Testis (tissue), 3 donors: Measurements from ENCODE around the gene FBXL19. TPM values are rescaled to one million over a fixed set of nuclear protein-coding genes. Genes with fewer than 3 reads are reported as not detected.

Experiments used
- DNase-seq: peaks from one replicate; pipeline ENCODE4 v3.0.0-alpha.2; 2019
- H3K27ac ChIP-seq, 2 donors: fragments of 200-600 bp; sonication (generic); one replicate each; pipeline ENCODE4 v1.5.1; 2019
- H3K27me3 ChIP-seq: fragments of 200-600 bp; sonication (generic); one replicate; pipeline ENCODE4 v1.5.1; 2019
- H3K36me3 ChIP-seq: fragments of 200-600 bp; sonication (generic); one replicate; pipeline ENCODE4 v1.5.1; 2017; ENCODE audit warnings: low read depth; ENCODE audit errors: missing control alignments
- H3K4me1 ChIP-seq: fragments of 200-600 bp; sonication (generic); one replicate; pipeline ENCODE4 v1.5.1; 2019
- H3K4me3 ChIP-seq, 2 donors: fragments of 200-600 bp; sonication (generic); one replicate each; pipeline ENCODE4 v1.5.1; 2017 to 2019
- H3K9me3 ChIP-seq: fragments of 200-600 bp; sonication (generic); one replicate; pipeline ENCODE4 v1.5.1; 2017
- POLR2A ChIP-seq: fragments of 450-650 bp; IDR thresholded peaks from one replicate; pipeline ENCODE4 v1.6.1; 2017; ENCODE audit warnings: antibody characterized with exemption, mild to moderate bottlenecking, moderate library complexity
- WGBS, 2 donors: methylation state at CpG; one replicate each; pipeline ENCODE4 v1.1.5; 2018; 5-methylcytosine and 5-hydroxymethylcytosine counted together
- intact Hi-C: fragments of 100-400 bp; cut with DNase I; formaldehyde crosslinking; loops from one replicate; pipeline ENCODE4 v1.15.1; 2023; ENCODE audit warnings: low total_unique reads
- polyA plus RNA-seq: library from polyadenylated mRNA; stranded (reverse); fragments of 350-450 nt; fragmentation: Illumina TruSeq; extraction: RNeasy Lipid Tissue Mini Kit (QIAGEN cat#74804); gene quantifications from one replicate; pipeline ENCODE4 v1.2.3, GENCODE V29; 2014; ENCODE audit warnings: low read depth, low replicate concordance; ENCODE audit not compliant: insufficient read depth
- total RNA-seq, 2 donors: library from RNA; depleted of rRNA; stranded (reverse); fragments of >200 nt; gene quantifications; one replicate each; pipeline ENCODE4 v1.2.3, GENCODE V29; 2016
- TF ChIP-seq, protein P1 (sequence below), 3 experiments: fragments of 450-650 bp in 2 of 3; fragments of 200-600 bp in 1 of 3; sonication (generic) in 1 of 3; IDR thresholded peaks; one replicate each; pipeline ENCODE4 v1.5.1; 2016 to 2019; ENCODE audit warnings: antibody characterized with exemption in 3 of 3, mild to moderate bottlenecking in 2 of 3, moderate library complexity in 1 of 3

The FBXL19 gene
- total and polyA plus RNA-seq, 3 donors from 2014 or later, result 47.0 to 149 (median 142) TPM

DNA sequence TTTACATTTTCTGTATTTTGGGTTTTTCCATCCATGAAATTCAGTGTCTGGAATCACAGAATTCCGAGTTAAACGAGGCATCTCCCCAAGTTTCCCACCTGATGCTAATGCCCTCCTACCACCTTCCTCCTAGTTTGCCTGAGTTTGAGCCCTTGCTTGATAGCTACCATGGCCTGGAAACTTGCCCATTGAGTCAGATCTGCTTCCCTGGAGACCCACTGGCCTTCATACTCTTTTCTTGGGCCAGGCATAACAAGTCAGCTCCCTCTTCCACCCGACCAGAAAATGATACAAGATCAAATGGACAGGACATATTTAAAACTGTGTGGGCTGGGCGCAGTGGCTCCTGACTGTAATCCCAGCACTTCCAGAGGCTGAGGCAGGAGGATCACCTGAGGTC lies 44.4 kb downstream of the FBXL19 start:
- no peak for TF ChIP-seq POLR2A
- TF ChIP-seq, protein P1, sequence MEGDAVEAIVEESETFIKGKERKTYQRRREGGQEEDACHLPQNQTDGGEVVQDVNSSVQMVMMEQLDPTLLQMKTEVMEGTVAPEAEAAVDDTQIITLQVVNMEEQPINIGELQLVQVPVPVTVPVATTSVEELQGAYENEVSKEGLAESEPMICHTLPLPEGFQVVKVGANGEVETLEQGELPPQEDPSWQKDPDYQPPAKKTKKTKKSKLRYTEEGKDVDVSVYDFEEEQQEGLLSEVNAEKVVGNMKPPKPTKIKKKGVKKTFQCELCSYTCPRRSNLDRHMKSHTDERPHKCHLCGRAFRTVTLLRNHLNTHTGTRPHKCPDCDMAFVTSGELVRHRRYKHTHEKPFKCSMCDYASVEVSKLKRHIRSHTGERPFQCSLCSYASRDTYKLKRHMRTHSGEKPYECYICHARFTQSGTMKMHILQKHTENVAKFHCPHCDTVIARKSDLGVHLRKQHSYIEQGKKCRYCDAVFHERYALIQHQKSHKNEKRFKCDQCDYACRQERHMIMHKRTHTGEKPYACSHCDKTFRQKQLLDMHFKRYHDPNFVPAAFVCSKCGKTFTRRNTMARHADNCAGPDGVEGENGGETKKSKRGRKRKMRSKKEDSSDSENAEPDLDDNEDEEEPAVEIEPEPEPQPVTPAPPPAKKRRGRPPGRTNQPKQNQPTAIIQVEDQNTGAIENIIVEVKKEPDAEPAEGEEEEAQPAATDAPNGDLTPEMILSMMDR (IDR thresholded peaks at IDR 0.05), result no peak
- intact Hi-C loops, result no loop called here
- H3K36me3 ChIP-seq, result no peaks in the 10 kb centered on the region
- DNase-seq, result no peak
- no peaks in the 10 kb centered on the region for H3K4me1 ChIP-seq
- H3K27me3 ChIP-seq, result no peaks in the 10 kb centered on the region
- no peak overlapping the region for H3K4me3 ChIP-seq
- H3K27ac ChIP-seq, result no peak overlapping the region
- no peaks in the 10 kb centered on the region for H3K9me3 ChIP-seq
- WGBS, 2 donors, result 81 to 87% methylated on average over 4 of the region's 4 CpGs

DNA sequence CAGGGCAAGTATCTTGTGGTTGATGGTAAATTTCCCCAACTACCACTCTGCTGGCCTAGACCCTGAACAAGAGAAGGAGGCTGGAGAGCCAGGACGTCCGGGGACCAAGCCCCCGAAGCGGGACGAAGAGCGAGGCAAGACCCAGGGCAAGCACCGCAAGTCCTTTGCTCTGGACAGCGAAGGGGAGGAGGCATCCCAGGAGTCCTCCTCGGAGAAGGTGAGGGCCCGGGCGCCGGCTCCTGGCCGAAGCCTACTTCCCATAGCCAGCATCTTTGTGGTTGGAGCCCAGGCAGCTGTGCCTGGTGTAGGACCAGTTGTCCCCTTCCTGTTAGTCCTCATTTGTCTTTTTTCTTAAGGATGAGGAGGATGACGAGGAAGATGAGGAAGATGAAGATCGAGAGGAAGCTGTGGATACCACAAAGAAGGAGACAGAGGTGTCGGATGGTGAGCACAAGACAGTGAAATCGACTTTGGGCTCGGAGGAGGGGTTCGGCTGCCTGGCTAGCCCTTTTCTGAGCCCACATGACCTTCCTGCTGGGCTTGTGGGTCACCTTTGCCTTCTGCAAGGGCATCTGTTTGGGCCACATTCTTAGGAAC lies 46.0 kb downstream of the FBXL19 start:
- 93 to 94% methylated on average over 19 of the region's 19 CpGs for WGBS, 2 donors

DNA sequence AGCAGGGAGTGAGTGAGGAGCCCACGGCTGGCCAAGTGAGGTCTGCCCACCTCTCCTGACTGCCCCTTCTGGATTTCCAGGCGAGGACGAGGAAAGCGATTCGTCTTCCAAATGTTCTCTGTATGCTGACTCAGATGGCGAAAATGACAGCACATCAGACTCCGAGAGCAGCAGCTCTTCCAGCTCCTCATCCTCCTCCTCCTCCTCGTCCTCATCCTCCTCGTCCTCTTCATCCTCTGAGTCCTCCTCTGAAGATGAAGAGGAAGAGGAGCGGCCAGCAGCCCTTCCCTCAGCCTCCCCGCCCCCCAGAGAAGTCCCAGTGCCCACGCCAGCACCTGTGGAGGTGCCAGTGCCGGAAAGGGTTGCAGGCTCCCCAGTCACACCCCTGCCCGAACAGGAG lies 47.9 kb downstream of the FBXL19 start:
- WGBS, 2 donors, result 93 to 97% methylated on average over 13 to 14 of the region's 14 CpGs
- no peak overlapping the region for H3K4me3 ChIP-seq

More for the DNA sequence above, 46.0 kb downstream of the FBXL19 start:
- no peaks in the 10 kb centered on the region for H3K4me1 ChIP-seq
- TF ChIP-seq, protein P1 (IDR thresholded peaks at IDR 0.05), result no peak
- no peak for TF ChIP-seq POLR2A
- H3K36me3 ChIP-seq, result no peaks in the 10 kb centered on the region
- no peaks in the 10 kb centered on the region for H3K9me3 ChIP-seq
- intact Hi-C loops, result no loop called here
- H3K4me3 ChIP-seq, result no peak overlapping the region
- DNase-seq, result no peak
- H3K27ac ChIP-seq, result no peak overlapping the region
- no peaks in the 10 kb centered on the region for H3K27me3 ChIP-seq

DNA sequence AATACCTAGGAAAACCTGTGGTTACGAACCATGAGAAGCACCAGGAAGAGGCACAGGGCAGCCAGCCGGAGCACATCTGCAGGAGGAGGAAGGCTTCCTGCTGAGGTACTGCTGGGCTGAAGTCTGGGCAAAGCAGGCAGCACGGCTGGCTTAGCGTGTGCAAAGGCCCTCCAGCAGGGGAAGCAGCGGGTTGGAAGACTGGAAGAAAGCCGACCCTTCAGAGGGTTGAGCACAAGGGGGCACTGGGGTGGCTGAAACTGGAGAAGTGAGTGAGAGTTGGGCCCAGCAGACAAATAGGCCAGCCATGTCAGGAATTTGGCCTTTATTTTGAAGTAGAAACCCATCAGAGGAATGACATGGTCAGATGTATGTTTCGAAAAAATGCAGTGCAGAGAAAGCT lies 49.5 kb downstream of the FBXL19 start:
- H3K27me3 ChIP-seq, result no peaks in the 10 kb centered on the region
- no peak for TF ChIP-seq POLR2A
- TF ChIP-seq, protein P1 (IDR thresholded peaks at IDR 0.05), result no peak
- H3K9me3 ChIP-seq, result no peaks in the 10 kb centered on the region
- H3K4me1 ChIP-seq, result no peaks in the 10 kb centered on the region
- no peak overlapping the region for H3K4me3 ChIP-seq
- no peak overlapping the region for H3K27ac ChIP-seq
- 87 to 90% methylated on average over 7 of the region's 7 CpGs for WGBS, 2 donors
- DNase-seq, result no peak
- intact Hi-C loops, result no loop called here
- no peaks in the 10 kb centered on the region for H3K36me3 ChIP-seq

More for the DNA sequence above, 47.9 kb downstream of the FBXL19 start:
- H3K27ac ChIP-seq, result no peak overlapping the region
- intact Hi-C loops, result no loop called here
- no peak for TF ChIP-seq POLR2A
- TF ChIP-seq, protein P1 (IDR thresholded peaks at IDR 0.05), result no peak
- H3K36me3 ChIP-seq, result no peaks in the 10 kb centered on the region
- no peaks in the 10 kb centered on the region for H3K9me3 ChIP-seq
- no peak for DNase-seq
- no peaks in the 10 kb centered on the region for H3K4me1 ChIP-seq
- no peaks in the 10 kb centered on the region for H3K27me3 ChIP-seq

DNA sequence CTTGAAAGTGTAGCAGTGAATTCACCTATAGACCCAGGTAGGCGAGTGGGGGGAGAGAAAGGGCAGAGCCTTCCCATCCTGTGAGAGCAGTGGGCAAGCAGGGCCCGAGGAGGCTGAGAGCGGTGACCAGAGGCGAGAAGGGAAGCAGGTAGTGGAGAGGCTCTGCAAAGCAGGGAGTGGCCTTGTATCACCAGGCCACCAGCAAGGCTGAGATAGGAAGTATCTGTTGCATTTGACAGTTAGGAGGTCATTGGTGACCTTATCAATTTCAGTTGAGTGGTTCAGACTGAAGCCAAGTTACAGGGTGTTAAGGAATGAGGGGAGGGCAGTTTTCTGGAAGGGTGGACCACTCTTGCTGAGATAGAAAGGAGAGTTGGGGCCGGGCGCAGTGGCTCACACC lies 51.0 kb downstream of the FBXL19 start:
- no peaks in the 10 kb centered on the region for H3K36me3 ChIP-seq
- intact Hi-C loops, result no loop called here
- 89 to 95% methylated on average over 6 of the region's 6 CpGs for WGBS, 2 donors

More for the DNA sequence above, 51.0 kb downstream of the FBXL19 start:
- H3K4me3 ChIP-seq, result no peak overlapping the region
- H3K4me1 ChIP-seq, result no peaks in the 10 kb centered on the region
- H3K27ac ChIP-seq, result no peak overlapping the region
- H3K9me3 ChIP-seq, result no peaks in the 10 kb centered on the region
- TF ChIP-seq, protein P1 (IDR thresholded peaks at IDR 0.05), result no peak
- TF ChIP-seq POLR2A, result no peak
- no peak for DNase-seq
- no peaks in the 10 kb centered on the region for H3K27me3 ChIP-seq
